IgD-negative memory B cell (primary cell): Measurements from ENCODE around the gene RTKN2. TPM values are rescaled to one million over a fixed set of nuclear protein-coding genes. Genes with fewer than 3 reads are reported as not detected.

ENCODE experiments used
- H3K27ac Mint-ChIP-seq, 3 donors: one replicate each; pipeline ENCODE4 v1.8.0; 2020 to 2022; ENCODE audit warnings: mild to moderate bottlenecking in 3 of 3, mixed read lengths in 3 of 3, moderate library complexity in 1 of 3
- H3K27me3 Mint-ChIP-seq: one replicate; pipeline ENCODE4 v1.8.0; 2021; ENCODE audit warnings: mixed read lengths
- H3K36me3 Mint-ChIP-seq: one replicate; pipeline ENCODE4 v1.8.0; 2020; ENCODE audit warnings: mild to moderate bottlenecking, mixed read lengths
- H3K4me1 Mint-ChIP-seq, 3 donors: one replicate each; pipeline ENCODE4 v1.8.0; 2020 to 2022; ENCODE audit warnings: mixed read lengths in 3 of 3, mild to moderate bottlenecking in 1 of 3
- H3K4me3 Mint-ChIP-seq, 4 donors: one replicate each; pipeline ENCODE4 v1.8.0; 2020 to 2022; ENCODE audit warnings: mild to moderate bottlenecking in 4 of 4, mixed read lengths in 4 of 4, moderate library complexity in 3 of 4
- H3K9me3 Mint-ChIP-seq, 3 donors: one replicate each; pipeline ENCODE4 v1.8.0; 2020 to 2021; ENCODE audit warnings: mixed read lengths in 3 of 3, mild to moderate bottlenecking in 1 of 3
- polyA plus RNA-seq: library from polyadenylated mRNA; unstranded; fragments of 300-500 nt; fragmentation: Illumina TruSeq; gene quantifications from one replicate; pipeline ENCODE4 v1.2.3, GENCODE V29; 2021

RTKN2 gene
- polyA plus RNA-seq, 1 donor from 2014 or later, result 0.05 TPM

- Mint-ChIP-seq H3K4me3 (peak overlapping the region in 1 of 4 donors; percentile 28), H3K36me3 (no peaks in the 10 kb centered on the region), H3K4me1 (no peaks in the 10 kb centered on the region), H3K27me3 (no peaks in the 10 kb centered on the region), H3K27ac (no peak overlapping the region), H3K9me3 (no peaks in the 10 kb centered on the region)
These were observed 51.0 kb downstream of the RTKN2 start for GRCh38 chr10:62217683-62218082.

- H3K9me3 Mint-ChIP-seq, result no peaks in the 10 kb centered on the region
- no peaks in the 10 kb centered on the region for H3K36me3 Mint-ChIP-seq
- no peaks in the 10 kb centered on the region for H3K4me1 Mint-ChIP-seq
- no peak overlapping the region for H3K4me3 Mint-ChIP-seq
- no peaks in the 10 kb centered on the region for H3K27me3 Mint-ChIP-seq
- no peak overlapping the region for H3K27ac Mint-ChIP-seq
These were observed 54.2 kb downstream of the RTKN2 start for GRCh38 chr10:62214364-62214874.

- Mint-ChIP-seq H3K36me3 (no peaks in the 10 kb centered on the region), H3K27ac (no peak overlapping the region), H3K27me3 (no peaks in the 10 kb centered on the region), H3K4me1 (peaks cover 0 to 3% (median 0%) of the 10 kb centered on the region in 3 donors), H3K9me3 (no peaks in the 10 kb centered on the region), H3K4me3 (no peak overlapping the region)
These were observed 62.8 kb downstream of the RTKN2 start for GRCh38 chr10:62205750-62206399.

GRCh38 chr10:62199584-62199983 is 69.1 kb downstream of the RTKN2 start:
- Mint-ChIP-seq H3K27ac (peak overlapping the region in 1 of 3 donors; percentile 14), H3K36me3 (no peaks in the 10 kb centered on the region), H3K9me3 (no peaks in the 10 kb centered on the region), H3K4me1 (peaks cover 0 to 4% (median 3%) of the 10 kb centered on the region in 3 donors), H3K27me3 (no peaks in the 10 kb centered on the region), H3K4me3 (no peak overlapping the region)

- Mint-ChIP-seq H3K4me1 (peaks cover 0 to 4% (median 3%) of the 10 kb centered on the region in 3 donors), H3K4me3 (no peak overlapping the region), H3K36me3 (no peaks in the 10 kb centered on the region), H3K9me3 (no peaks in the 10 kb centered on the region), H3K27ac (no peak overlapping the region), H3K27me3 (no peaks in the 10 kb centered on the region)
These were observed 72.1 kb downstream of the RTKN2 start for GRCh38 chr10:62196528-62196927.

- Mint-ChIP-seq H3K4me3 (no peak overlapping the region), H3K9me3 (no peaks in the 10 kb centered on the region), H3K27ac (peak overlapping the region in 1 of 3 donors; percentile 87), H3K36me3 (no peaks in the 10 kb centered on the region), H3K27me3 (no peaks in the 10 kb centered on the region), H3K4me1 (peaks cover 3 to 4% (median 3%) of the 10 kb centered on the region in 3 donors)
These were observed 73.0 kb downstream of the RTKN2 start for GRCh38 chr10:62195675-62195926.

GRCh38 chr10:62194924-62195674 is 73.5 kb downstream of the RTKN2 start:
- Mint-ChIP-seq H3K9me3 (no peaks in the 10 kb centered on the region), H3K4me3 (peak overlapping the region in 1 of 4 donors; percentile 6), H3K4me1 (peaks cover 3 to 4% (median 3%) of the 10 kb centered on the region in 3 donors), H3K36me3 (no peaks in the 10 kb centered on the region), H3K27me3 (no peaks in the 10 kb centered on the region), H3K27ac (peak overlapping the region in 1 of 3 donors; percentile 87)

- Mint-ChIP-seq H3K4me1 (peaks cover 2 to 3% (median 3%) of the 10 kb centered on the region in 3 donors), H3K4me3 (no peak overlapping the region), H3K36me3 (no peaks in the 10 kb centered on the region), H3K27ac (no peak overlapping the region), H3K27me3 (no peaks in the 10 kb centered on the region), H3K9me3 (no peaks in the 10 kb centered on the region)
These were observed 75.2 kb downstream of the RTKN2 start for GRCh38 chr10:62193479-62193878.

- Mint-ChIP-seq H3K4me3 (no peak overlapping the region), H3K9me3 (no peaks in the 10 kb centered on the region), H3K27ac (no peak overlapping the region), H3K4me1 (peaks cover 12 to 24% (median 18%) of the 10 kb centered on the region in 3 donors), H3K27me3 (no peaks in the 10 kb centered on the region), H3K36me3 (no peaks in the 10 kb centered on the region)
These were observed 79.5 kb downstream of the RTKN2 start for GRCh38 chr10:62189131-62189530.

- Mint-ChIP-seq H3K27ac (no peak overlapping the region), H3K4me3 (peak overlapping the region in 1 of 4 donors; percentile 75), H3K4me1 (peaks cover 22 to 34% (median 24%) of the 10 kb centered on the region in 3 donors), H3K9me3 (no peaks in the 10 kb centered on the region), H3K36me3 (no peaks in the 10 kb centered on the region), H3K27me3 (no peaks in the 10 kb centered on the region)
These were observed 80.5 kb downstream of the RTKN2 start for GRCh38 chr10:62188021-62188616.

- Mint-ChIP-seq H3K4me3 (no peak overlapping the region), H3K27me3 (no peaks in the 10 kb centered on the region), H3K4me1 (peaks cover 25 to 34% (median 26%) of the 10 kb centered on the region in 3 donors), H3K9me3 (no peaks in the 10 kb centered on the region), H3K36me3 (no peaks in the 10 kb centered on the region), H3K27ac (no peak overlapping the region)
These were observed 81.5 kb downstream of the RTKN2 start for GRCh38 chr10:62186999-62187675.

- peaks cover 25 to 40% (median 29%) of the 10 kb centered on the region in 3 donors for H3K4me1 Mint-ChIP-seq
- peak overlapping the region in 3 of 4 donors; percentile 14 to 83 (median 61) for H3K4me3 Mint-ChIP-seq
These were observed 82.5 kb downstream of the RTKN2 start for GRCh38 chr10:62185919-62186692.

GRCh38 chr10:62183857-62184795 is 84.5 kb downstream of the RTKN2 start:
- Mint-ChIP-seq H3K4me1 (peaks cover 22 to 40% (median 29%) of the 10 kb centered on the region in 3 donors), H3K4me3 (no peak overlapping the region), H3K27me3 (no peaks in the 10 kb centered on the region), H3K27ac (peak overlapping the region in 1 of 3 donors; percentile 43), H3K9me3 (peaks cover 0 to 10% (median 0%) of the 10 kb centered on the region in 3 donors), H3K36me3 (peaks cover 4% of the 10 kb centered on the region)

More at GRCh38 chr10:62185919-62186692, 82.5 kb downstream of the RTKN2 start:
- no peaks in the 10 kb centered on the region for H3K27me3 Mint-ChIP-seq
- peaks cover 0 to 1% (median 0%) of the 10 kb centered on the region in 3 donors for H3K9me3 Mint-ChIP-seq
- H3K27ac Mint-ChIP-seq, result peak overlapping the region in 1 of 3 donors; percentile 11
- peaks cover under 1% of the 10 kb centered on the region for H3K36me3 Mint-ChIP-seq
